Activated CD8-positive, alpha-beta memory T cell treated with anti-CD3 and anti-CD28 coated beads, Interleukin-2, amount 10 ng/mL, durations not matched to agents 7 days and 5 days (primary cell): ENCODE measurements around the gene TLX1. TPM values are rescaled to one million over a fixed set of nuclear protein-coding genes. Genes with fewer than 3 reads are reported as not detected.
A peak's percentile ranks its signal among the peaks of the same experiment; 100 is the strongest.

ENCODE experiments used
- ATAC-seq: fragments of 150-1000 bp; cut with Tn5 transposase; one replicate; pipeline ENCODE4 v1.10.0; 2021; ENCODE audit warnings: moderate library complexity
- CTCF ChIA-PET: fragments of 350-600 bp; sonication (Branson Sonifier 250); formaldehyde crosslinking; loops from one replicate; lab custom pipeline; 2021; ENCODE audit warnings: antibody characterized with exemption; lab: Charles Lee
- DNase-seq: peaks from one replicate; pipeline ENCODE4 v3.0.0-alpha.2; 2020
- H3K27ac Mint-ChIP-seq: one replicate; pipeline ENCODE4 v1.8.0; 2021; ENCODE audit warnings: mild to moderate bottlenecking, mixed read lengths
- H3K27me3 Mint-ChIP-seq: one replicate; pipeline ENCODE4 v1.8.0; 2021; ENCODE audit warnings: mixed read lengths
- H3K36me3 Mint-ChIP-seq: one replicate; pipeline ENCODE4 v1.8.0; 2021; ENCODE audit warnings: mild to moderate bottlenecking, mixed read lengths
- H3K4me1 Mint-ChIP-seq: one replicate; pipeline ENCODE4 v1.8.0; 2021; ENCODE audit warnings: mixed read lengths
- H3K4me3 Mint-ChIP-seq: one replicate; pipeline ENCODE4 v1.8.0; 2021; ENCODE audit warnings: mild to moderate bottlenecking, moderate library complexity, mixed read lengths
- H3K9me3 Mint-ChIP-seq: one replicate; pipeline ENCODE4 v1.8.0; 2022; ENCODE audit warnings: low read depth, mixed read lengths
- total RNA-seq, 2 experiments: library from RNA; stranded (reverse); gene quantifications; one replicate each; pipeline ENCODE4 v1.2.3, GENCODE V29; 2021

Gene TLX1
- total RNA-seq, 2 experiments from 2014 or later: not detected

DNA sequence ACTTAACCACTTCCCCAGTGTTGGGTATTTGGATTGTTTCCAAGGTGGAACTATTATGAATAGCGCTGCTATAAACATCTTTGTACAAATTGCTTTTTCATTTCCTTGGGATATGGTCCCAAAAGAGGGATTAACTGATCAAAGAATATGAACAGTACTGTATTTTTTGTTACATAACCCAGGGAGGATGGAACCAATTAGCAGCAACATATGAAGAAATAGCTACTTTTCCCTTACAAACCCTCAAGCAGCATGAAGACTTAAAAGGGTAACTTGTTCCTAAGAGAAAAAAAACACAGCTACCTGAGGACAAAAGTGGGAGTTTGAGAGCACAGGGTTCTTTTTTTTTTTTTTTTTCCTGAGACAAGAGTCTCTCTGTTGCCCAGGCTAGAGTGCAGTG lies 13.1 kb upstream of the TLX1 start:
- no peaks in the 10 kb centered on the region for H3K9me3 Mint-ChIP-seq
- H3K4me1 Mint-ChIP-seq: peaks cover 18% of the 10 kb centered on the region
- CTCF ChIA-PET: interaction anchor here (0.7 to 2.2 kb wide), 4 partner anchors 22 to 50 kb away, joined by 3 to 9 read pairs (median 4); no protein-coding TSS in a partner anchor
- peaks cover 71% of the 10 kb centered on the region for H3K27me3 Mint-ChIP-seq
- H3K36me3 Mint-ChIP-seq: no peaks in the 10 kb centered on the region
- no peak overlapping the region for H3K4me3 Mint-ChIP-seq
- DNase-seq: no peak
- no peak for ATAC-seq
- no peak overlapping the region for H3K27ac Mint-ChIP-seq

DNA sequence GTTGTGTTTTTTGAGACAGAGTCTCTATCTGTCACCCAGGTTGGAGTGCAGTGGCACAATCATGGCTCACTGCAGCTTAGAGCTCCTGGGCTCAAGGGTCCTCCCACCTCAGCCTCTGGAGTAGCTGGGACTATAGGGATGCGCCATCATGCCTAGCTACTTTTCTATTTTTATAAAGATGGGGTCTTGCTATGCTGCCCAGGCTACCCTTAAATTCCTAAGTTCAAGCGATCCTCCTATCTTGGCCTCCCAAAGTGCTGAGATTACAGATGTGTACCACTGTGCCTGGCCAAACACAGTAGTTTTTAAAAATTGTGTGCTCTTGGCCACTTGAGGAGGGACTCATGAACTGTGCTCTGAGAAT lies 10.6 kb upstream of the TLX1 start:
- no peaks in the 10 kb centered on the region for H3K36me3 Mint-ChIP-seq
- DNase-seq: no peak
- no peak for ATAC-seq
- peaks cover 77% of the 10 kb centered on the region for H3K27me3 Mint-ChIP-seq
- no peak overlapping the region for H3K27ac Mint-ChIP-seq
- H3K9me3 Mint-ChIP-seq: no peaks in the 10 kb centered on the region
- peaks cover 23% of the 10 kb centered on the region for H3K4me1 Mint-ChIP-seq
- peak overlapping the region; percentile 77 for H3K4me3 Mint-ChIP-seq
- CTCF ChIA-PET: interaction anchor here (2.0 kb wide), 1 partner anchor 25 kb away, joined by 7 read pairs; no protein-coding TSS in a partner anchor

DNA sequence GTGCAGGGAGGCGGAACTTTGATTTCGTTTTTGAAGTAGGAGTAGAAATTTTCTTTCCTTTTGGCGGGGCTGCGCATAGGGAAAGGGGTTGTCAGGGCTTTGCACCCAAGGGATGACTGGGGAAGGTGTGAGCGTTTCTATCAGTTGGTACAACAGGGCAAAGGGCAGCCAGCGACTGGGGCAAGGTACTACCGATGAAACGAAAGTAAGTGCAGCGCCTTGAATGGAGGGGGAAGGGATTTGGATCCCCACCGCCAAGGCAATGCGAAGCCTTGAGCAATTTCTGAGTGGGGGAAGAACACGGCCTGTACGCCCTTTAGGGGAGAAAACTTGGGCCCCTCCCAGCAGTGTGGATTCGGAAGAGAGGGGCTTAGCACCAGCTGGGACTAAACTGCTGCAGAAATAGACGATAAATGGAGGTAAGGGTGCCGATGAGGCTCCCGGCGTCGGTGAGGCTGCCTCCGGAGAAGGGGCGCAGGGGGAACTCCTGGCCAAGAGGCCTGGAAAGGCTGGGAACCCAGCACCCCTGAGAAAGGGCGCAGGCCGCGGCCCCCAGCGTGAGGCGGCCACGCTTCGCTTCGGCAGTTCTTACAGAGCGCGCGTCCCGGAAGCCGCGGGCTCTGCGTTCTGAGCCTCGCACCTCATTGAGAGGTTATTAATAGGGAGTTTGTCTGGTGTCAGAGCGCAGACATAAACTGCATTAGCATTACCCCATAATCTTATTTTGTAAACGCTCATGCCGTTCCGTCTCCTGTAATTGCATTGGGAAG lies 10.0 kb upstream of the TLX1 start:
- peaks cover 23% of the 10 kb centered on the region for H3K4me1 Mint-ChIP-seq
- CTCF ChIA-PET: interaction anchor here (2.0 to 9.4 kb wide), 2 partner anchors 20 to 26 kb away, joined by 7 to 95 read pairs; no protein-coding TSS in a partner anchor
- peak overlapping the region; percentile 77 for H3K4me3 Mint-ChIP-seq
- ATAC-seq: peak; percentile 88
- H3K36me3 Mint-ChIP-seq: no peaks in the 10 kb centered on the region
- H3K27me3 Mint-ChIP-seq: peaks cover 78% of the 10 kb centered on the region
- no peaks in the 10 kb centered on the region for H3K9me3 Mint-ChIP-seq
- DNase-seq: peak; percentile 57
- H3K27ac Mint-ChIP-seq: peak overlapping the region; percentile 70

DNA sequence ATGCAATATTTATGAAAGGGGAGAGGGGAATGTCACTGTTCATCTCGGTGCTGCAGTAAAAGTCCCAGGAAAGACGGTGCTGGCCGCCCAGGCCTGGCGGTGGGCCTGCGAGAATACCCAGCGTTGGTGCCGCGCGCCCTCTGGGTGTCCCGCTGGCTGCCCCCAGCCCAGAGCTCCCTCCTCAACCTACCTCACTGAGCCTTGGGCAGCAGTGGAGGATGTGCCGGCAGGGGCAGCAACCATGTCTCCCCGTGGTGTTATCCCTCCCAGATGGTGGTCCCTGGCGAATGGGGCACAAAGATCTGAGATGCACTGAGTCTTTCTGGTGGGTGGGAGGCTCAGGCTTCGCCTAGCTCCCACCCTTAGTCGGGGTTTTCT lies 9.5 kb upstream of the TLX1 start:
- no peak for ATAC-seq
- H3K4me3 Mint-ChIP-seq: no peak overlapping the region
- no peak for DNase-seq
- CTCF ChIA-PET: interaction anchor here (0.8 to 9.4 kb wide), 5 partner anchors 19 to 108 kb away, joined by 3 to 95 read pairs (median 7); no protein-coding TSS in a partner anchor
- H3K36me3 Mint-ChIP-seq: no peaks in the 10 kb centered on the region
- no peaks in the 10 kb centered on the region for H3K9me3 Mint-ChIP-seq
- H3K4me1 Mint-ChIP-seq: peaks cover 23% of the 10 kb centered on the region
- no peak overlapping the region for H3K27ac Mint-ChIP-seq
- H3K27me3 Mint-ChIP-seq: peaks cover 78% of the 10 kb centered on the region

DNA sequence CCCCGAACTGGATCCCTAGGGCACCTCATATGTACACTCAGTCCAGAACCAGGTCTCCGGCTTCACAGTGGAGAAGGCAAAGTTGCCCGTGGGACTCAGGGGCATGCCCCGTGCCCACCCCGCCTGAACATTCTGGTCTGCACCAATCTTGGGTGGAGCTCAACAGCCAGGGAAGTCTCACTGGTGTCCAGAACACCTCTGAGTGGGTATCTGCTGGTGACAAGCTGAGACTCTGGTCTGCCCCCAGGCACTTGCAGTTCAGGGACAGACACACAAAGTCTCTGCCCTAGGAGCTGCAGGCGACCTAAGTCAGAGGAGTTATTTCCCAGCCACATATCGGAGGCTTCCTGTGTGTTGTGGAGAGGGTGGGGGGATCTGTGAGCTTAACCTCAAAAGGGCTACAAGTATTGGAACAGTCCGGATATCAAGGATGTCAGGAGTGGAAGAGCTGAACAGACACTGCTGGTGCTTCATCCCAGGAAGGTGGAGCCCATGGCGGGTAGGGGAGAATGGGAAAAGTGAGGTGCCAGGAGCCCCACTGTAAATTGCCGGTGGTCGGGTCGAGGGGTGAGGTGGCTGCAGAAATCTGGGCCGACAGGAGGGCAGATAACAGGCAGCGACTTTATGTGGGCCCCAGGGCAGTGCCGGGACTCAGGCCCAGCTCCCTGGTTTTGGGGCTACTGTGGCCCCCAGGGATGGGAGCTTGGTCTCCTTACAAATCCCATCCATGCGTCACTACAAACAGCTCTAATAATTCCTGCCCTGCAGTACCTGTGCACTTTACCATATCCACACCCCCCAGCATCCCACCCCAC lies 8.6 kb upstream of the TLX1 start:
- Mint-ChIP-seq H3K27me3 (peaks cover 84% of the 10 kb centered on the region), H3K9me3 (no peaks in the 10 kb centered on the region), H3K4me3 (no peak overlapping the region), H3K36me3 (no peaks in the 10 kb centered on the region), H3K4me1 (peaks cover 23% of the 10 kb centered on the region), H3K27ac (no peak overlapping the region)
- ATAC-seq (no peak), DNase-seq (no peak)
- CTCF ChIA-PET: interaction anchor here (0.8 to 9.4 kb wide), 11 partner anchors 16 to 109 kb away, joined by 3 to 95 read pairs (median 4); no protein-coding TSS in a partner anchor

DNA sequence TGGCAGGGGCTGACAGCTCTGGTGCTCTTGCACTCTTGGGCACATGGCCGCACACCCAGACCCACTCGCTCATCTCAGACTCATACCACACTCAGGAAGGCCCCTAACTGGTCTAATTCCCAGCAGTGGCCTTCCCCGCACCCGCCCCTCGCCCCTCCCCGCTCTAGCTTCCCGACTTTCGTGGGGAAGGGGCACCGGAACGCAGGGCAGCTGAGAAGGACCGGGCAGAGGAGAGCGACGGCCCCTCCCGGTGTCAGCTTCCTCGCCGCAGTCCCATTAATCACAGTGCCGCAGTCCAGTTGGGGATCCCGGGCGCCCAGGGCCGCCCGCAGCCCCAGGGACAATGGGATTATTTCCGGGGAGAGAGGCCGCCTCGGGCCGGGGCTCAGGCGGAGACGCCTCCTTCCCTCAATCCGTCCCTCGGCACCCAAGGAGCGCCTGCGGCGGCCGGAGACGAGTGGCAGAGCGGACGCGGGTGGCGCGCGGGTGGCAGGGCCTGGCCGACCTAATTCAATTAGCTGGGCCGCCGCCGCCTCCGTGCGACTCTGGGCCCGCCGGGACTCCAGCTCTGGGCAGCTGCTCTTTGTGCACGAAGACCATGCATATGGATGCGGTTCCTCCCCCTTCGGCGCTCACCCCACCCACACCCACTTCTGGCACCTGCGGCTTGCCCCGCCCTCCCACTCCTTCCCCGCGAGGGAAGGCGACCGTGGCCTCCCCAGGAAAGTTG lies 7.8 kb upstream of the TLX1 start:
- Mint-ChIP-seq H3K36me3 (no peaks in the 10 kb centered on the region), H3K27me3 (peaks cover 82% of the 10 kb centered on the region), H3K27ac (no peak overlapping the region), H3K4me3 (no peak overlapping the region), H3K9me3 (no peaks in the 10 kb centered on the region), H3K4me1 (peaks cover 23% of the 10 kb centered on the region)
- CTCF ChIA-PET: interaction anchor here (0.9 to 9.4 kb wide), 10 partner anchors 16 to 91 kb away, joined by 3 to 95 read pairs (median 4); no protein-coding TSS in a partner anchor
- ATAC-seq (no peak), DNase-seq (no peak)

DNA sequence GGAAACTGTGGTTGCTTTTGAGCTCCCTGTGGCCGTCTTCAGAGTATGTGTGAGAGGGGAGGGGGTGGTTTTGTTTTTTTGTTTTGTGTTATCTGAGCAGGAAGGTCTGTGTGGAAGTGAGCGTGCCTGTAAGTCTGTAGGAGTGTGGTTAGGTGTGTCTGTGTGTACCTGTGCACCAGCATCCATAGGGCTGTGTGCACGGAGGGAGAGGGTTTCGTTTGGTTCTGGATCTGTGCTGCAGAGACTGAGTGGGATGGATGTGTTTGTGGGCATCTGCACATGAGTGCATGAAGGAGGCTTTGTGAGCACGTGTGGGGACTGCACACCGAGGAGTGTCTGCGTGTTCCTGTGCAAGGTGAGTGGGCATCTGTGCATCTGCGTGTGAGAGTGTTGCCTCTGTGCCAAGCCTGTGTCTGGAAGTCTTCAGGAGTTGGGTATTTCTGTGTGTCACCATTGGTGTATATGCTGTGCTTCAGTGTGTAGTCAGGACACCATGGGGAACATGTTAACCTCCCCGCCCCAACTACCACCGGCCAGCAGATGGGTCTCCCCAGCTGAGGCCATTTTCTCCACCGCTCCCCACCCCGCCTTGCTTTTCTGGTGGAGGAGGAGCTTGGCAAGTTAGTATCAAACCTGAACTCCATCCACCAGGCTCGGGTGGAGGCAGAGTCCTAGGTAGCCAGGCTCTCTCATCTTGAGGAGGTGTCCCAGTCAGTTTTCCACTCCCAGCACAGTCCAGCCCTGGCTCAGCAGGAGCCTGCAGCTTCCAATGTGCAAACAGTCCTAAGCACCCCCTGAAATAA lies 7.1 kb upstream of the TLX1 start:
- H3K9me3 Mint-ChIP-seq: no peaks in the 10 kb centered on the region
- no peak overlapping the region for H3K4me3 Mint-ChIP-seq
- DNase-seq (no peak), ATAC-seq (no peak)
- H3K4me1 Mint-ChIP-seq: peaks cover 23% of the 10 kb centered on the region
- H3K36me3 Mint-ChIP-seq: no peaks in the 10 kb centered on the region
- CTCF ChIA-PET: interaction anchor here (1.3 to 9.4 kb wide), 4 partner anchors 17 to 90 kb away, joined by 3 to 95 read pairs (median 8); no protein-coding TSS in a partner anchor
- H3K27ac Mint-ChIP-seq: no peak overlapping the region
- H3K27me3 Mint-ChIP-seq: peaks cover 85% of the 10 kb centered on the region

DNA sequence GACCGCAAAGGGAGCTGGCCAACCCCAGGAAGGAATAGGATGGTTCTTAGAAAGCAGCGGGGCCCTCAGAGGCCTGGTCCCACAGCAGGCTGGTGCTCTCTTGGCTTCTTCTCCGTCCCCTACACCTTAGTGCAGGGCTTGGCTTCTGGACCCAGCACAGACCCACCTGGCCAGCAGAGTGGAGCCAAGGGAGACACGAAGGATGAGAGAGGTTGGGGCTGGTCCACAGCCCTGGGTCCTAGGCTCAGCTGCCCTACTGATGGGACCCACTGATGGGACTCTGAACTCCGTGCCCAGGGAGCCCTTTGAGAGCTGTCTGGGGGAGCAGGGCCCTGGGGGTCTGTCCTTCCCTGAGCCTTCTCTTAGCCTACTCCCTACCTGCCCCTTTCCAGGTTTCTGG lies 6.2 kb upstream of the TLX1 start:
- no peak for DNase-seq
- Mint-ChIP-seq H3K27me3 (peaks cover 88% of the 10 kb centered on the region), H3K9me3 (no peaks in the 10 kb centered on the region), H3K27ac (no peak overlapping the region), H3K4me1 (peaks cover 23% of the 10 kb centered on the region), H3K4me3 (no peak overlapping the region), H3K36me3 (no peaks in the 10 kb centered on the region)
- CTCF ChIA-PET: interaction anchor here (1.3 to 9.4 kb wide), 3 partner anchors 16 to 73 kb away, joined by 3 to 95 read pairs (median 3); no protein-coding TSS in a partner anchor
- ATAC-seq: no peak

DNA sequence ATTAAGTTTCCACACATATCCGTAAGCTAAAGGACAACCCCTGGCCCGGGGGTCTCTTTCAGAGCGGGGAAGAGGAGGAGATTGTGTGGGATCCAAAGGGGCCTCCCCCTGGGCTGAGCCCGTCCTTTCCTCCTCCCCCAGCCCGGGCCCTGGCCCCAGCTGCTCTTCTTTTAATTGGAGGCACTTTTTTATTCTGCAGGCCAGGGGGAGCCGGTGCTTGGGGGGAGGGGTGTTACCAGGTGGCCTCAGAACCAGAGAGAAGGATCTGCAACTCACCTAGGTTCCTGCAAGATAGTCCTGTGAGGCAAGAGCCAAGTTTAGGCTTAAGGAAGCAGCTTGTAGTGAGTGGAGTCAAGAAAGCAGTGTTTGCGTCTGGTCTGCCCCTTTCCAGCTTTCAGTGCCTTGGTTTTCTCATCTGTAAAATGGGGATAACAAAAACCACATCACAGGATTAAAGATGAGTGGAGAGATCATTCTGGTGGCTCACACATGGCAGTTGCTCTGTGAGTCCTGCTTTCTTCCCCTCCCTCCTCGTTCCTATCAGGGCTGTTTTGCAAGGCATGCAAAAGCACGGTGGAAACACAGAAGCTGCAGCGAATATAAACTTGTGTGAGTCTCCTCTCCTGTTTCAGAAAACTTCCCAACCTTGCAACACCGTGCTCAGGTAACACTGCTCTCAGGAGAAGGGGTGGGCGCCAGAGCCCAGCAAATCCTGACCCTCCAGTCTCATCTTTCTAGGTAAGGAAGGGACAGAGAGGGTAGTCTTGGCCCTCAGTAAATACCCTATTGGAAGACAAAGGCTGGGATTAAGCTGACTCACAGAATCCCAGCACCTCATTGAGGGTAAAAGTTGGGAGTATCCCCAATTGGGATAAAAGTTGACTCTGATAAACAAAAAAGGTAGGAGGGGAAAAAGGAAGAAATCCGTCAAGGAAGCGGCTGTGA lies 4.1 kb upstream of the TLX1 start:
- no peaks in the 10 kb centered on the region for H3K9me3 Mint-ChIP-seq
- CTCF ChIA-PET: interaction anchor here (1.0 to 9.4 kb wide), 4 partner anchors 14 to 87 kb away, joined by 3 to 95 read pairs (median 8); no protein-coding TSS in a partner anchor
- no peak overlapping the region for H3K4me3 Mint-ChIP-seq
- ATAC-seq (no peak), DNase-seq (no peak)
- peaks cover 86% of the 10 kb centered on the region for H3K27me3 Mint-ChIP-seq
- H3K27ac Mint-ChIP-seq: no peak overlapping the region
- peaks cover 11% of the 10 kb centered on the region for H3K4me1 Mint-ChIP-seq
- H3K36me3 Mint-ChIP-seq: no peaks in the 10 kb centered on the region

DNA sequence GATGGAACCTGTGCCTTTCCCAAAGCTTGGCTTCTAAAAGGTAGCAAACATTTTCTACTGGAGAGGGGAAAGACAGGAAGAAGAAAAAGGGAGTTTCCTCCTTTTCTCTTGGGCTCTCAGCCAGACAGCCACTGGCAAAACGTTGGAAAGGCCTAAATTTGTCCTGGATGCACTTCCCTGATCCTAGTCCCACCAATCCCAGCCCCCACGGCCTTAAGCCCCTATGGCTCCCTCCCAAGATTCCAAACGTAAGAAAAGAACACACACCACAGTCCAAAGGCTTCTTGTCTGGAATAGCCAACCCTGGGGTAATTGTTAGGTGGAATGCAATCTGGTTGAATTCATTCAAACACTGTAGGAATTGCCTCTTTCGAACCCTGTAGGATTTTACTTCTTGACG lies 959 bp upstream of the TLX1 start:
- Mint-ChIP-seq H3K27ac (no peak overlapping the region), H3K27me3 (peaks cover 88% of the 10 kb centered on the region), H3K36me3 (no peaks in the 10 kb centered on the region), H3K9me3 (no peaks in the 10 kb centered on the region), H3K4me3 (no peak overlapping the region), H3K4me1 (peaks cover 11% of the 10 kb centered on the region)
- ATAC-seq (no peak), DNase-seq (no peak)
- CTCF ChIA-PET: interaction anchor here (1.3 to 9.4 kb wide), 2 partner anchors 11 to 34 kb away, joined by 5 to 95 read pairs; no protein-coding TSS in a partner anchor

DNA sequence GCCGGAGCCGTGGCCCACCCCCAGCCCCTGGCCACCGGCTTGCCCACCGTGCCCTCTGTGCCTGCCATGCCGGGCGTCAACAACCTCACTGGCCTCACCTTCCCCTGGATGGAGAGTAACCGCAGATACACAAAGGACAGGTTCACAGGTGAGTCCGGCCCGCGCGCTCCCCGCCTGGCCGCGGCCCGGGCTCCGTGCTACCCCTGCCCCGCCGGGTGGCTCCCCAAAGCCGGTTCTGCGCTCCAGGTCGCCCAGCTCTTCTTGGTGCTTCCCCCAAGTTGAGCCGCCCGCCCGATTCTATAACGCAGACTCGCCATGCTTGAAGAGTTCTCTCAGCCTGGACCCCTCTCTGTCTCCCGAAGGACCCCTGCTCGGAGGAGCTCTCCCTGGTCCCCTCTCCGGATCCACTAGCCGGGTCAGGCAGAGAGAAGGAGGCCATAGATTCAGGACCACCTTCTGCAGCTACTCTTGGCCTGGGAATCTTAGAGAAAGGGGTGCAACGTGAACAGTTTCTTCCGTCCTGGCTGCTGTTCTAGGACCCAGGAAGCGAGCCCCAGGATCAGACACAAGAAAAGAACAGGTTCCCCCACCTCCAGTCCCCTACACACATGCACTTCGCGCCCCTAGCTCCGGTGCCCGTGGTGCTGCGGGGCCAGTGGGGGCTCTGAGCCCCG lies 999 bp downstream of the TLX1 start:
- Mint-ChIP-seq H3K4me1 (peaks cover 11% of the 10 kb centered on the region), H3K36me3 (no peaks in the 10 kb centered on the region), H3K27ac (peak overlapping the region; percentile 52), H3K4me3 (no peak overlapping the region), H3K9me3 (no peaks in the 10 kb centered on the region), H3K27me3 (peaks cover 91% of the 10 kb centered on the region)
- DNase-seq (no peak), ATAC-seq (no peak)
- CTCF ChIA-PET: interaction anchor here (1.3 to 2.4 kb wide), 4 partner anchors 10 to 88 kb away, joined by 3 to 13 read pairs (median 4); no protein-coding TSS in a partner anchor
